Endothelial cell of umbilical vein (primary cell): ENCODE measurements around the gene ABR.

ENCODE experiments used
- EZH2 ChIP-seq: IDR thresholded peaks from 2 replicates; pipeline ENCODE4 v1.6.1; 2012; ENCODE audit warnings: borderline replicate concordance, low read depth, mild to moderate bottlenecking, moderate library complexity, low read length, inconsistent platforms; ENCODE audit not compliant: severe bottlenecking
- GATA2 ChIP-seq: IDR thresholded peaks from 2 replicates; pipeline ENCODE4 v1.7.0; 2011; ENCODE audit warnings: low read depth, mild to moderate bottlenecking, moderate library complexity, mixed read lengths, low read length; ENCODE audit not compliant: insufficient read length, insufficient read depth
- JUN ChIP-seq: IDR thresholded peaks from 2 replicates; pipeline ENCODE4 v1.6.1; 2011; ENCODE audit warnings: borderline replicate concordance, low read depth; ENCODE audit not compliant: insufficient read length, insufficient read depth
- POLR2A ChIP-seq: IDR thresholded peaks from 2 replicates; pipeline ENCODE4 v1.6.1; 2012; ENCODE audit warnings: low read depth, mild to moderate bottlenecking, control low read depth, low read length
- POLR2AphosphoS5 ChIP-seq: IDR thresholded peaks from 2 replicates; pipeline ENCODE4 v1.6.1; 2012; ENCODE audit warnings: low read depth, mild to moderate bottlenecking, control low read depth, low read length, moderate library complexity; ENCODE audit not compliant: insufficient read depth
- TF ChIP-seq, protein P1 (sequence below), 2 donors: IDR thresholded peaks; 1 replicate in 1 of 2; 2 replicates in 1 of 2; pipeline ENCODE4 v1.5.1; 2011; ENCODE audit warnings: low read length in 2 of 2, mild to moderate bottlenecking in 2 of 2, moderate library complexity in 2 of 2, control low read depth in 1 of 2, inconsistent platforms in 1 of 2, low read depth in 1 of 2; ENCODE audit not compliant: insufficient read depth in 1 of 2; ENCODE audit errors: extremely low read depth in 1 of 2
- TF ChIP-seq, protein P2 (sequence below): IDR thresholded peaks from 2 replicates; pipeline ENCODE4 v1.6.1; 2011; ENCODE audit not compliant: insufficient read depth, insufficient read length

- TF ChIP-seq, protein P1, sequence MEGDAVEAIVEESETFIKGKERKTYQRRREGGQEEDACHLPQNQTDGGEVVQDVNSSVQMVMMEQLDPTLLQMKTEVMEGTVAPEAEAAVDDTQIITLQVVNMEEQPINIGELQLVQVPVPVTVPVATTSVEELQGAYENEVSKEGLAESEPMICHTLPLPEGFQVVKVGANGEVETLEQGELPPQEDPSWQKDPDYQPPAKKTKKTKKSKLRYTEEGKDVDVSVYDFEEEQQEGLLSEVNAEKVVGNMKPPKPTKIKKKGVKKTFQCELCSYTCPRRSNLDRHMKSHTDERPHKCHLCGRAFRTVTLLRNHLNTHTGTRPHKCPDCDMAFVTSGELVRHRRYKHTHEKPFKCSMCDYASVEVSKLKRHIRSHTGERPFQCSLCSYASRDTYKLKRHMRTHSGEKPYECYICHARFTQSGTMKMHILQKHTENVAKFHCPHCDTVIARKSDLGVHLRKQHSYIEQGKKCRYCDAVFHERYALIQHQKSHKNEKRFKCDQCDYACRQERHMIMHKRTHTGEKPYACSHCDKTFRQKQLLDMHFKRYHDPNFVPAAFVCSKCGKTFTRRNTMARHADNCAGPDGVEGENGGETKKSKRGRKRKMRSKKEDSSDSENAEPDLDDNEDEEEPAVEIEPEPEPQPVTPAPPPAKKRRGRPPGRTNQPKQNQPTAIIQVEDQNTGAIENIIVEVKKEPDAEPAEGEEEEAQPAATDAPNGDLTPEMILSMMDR (IDR thresholded peaks at IDR 0.05; ENCODE audit: extremely low read depth in 1 of 2, insufficient read depth in 1 of 2, low read depth in 1 of 2, low read length in 2 of 2), result no peak
- TF ChIP-seq, protein P2, sequence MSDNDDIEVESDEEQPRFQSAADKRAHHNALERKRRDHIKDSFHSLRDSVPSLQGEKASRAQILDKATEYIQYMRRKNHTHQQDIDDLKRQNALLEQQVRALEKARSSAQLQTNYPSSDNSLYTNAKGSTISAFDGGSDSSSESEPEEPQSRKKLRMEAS, result no peak
- TF ChIP-seq POLR2A (no peak), EZH2 (no peak), GATA2 (no peak), POLR2AphosphoS5 (no peak), JUN (no peak)
These were observed 191.2 kb downstream of the ABR start for GRCh38 chr17:988561-988960.
